ENCODE measurements around the gene SLC25A24.
A peak's percentile ranks its signal among the peaks of the same experiment; 100 is the strongest.
"Not testable (repeated sequence)": the region's sequence is repeated elsewhere in the genome, so short reads cannot be mapped to it uniquely, and the experiment has no call there.

SLC25A24 gene

GRCh38 chr1:108199781-108200686 lies at the start of gene SLC25A24:
Gene SLC25A24 (minus strand): TSS chr1:108200343. CDS start chr1:108200138, 205 bp downstream.
- DNase-seq (ENCODE audit: low spot score), result peak; percentile 89

- DNase-seq (ENCODE audit: low spot score), result not testable (repeated sequence)
Observed at GRCh38 chr1:108243976-108244375, 43.8 kb upstream of the SLC25A24 start, which contains the start of gene NBPF4. Gene NBPF4 (minus strand): TSS chr1:108244076. CDS start chr1:108243761, 315 bp downstream.

- DNase-seq (ENCODE audit: low spot score), result not testable (repeated sequence)
Observed at GRCh38 chr1:108239426-108239825, 39.3 kb upstream of the SLC25A24 start.

GRCh38 chr1:108235308-108235707 lies 35.2 kb upstream of the SLC25A24 start:
- not testable (repeated sequence) for DNase-seq (ENCODE audit: low spot score)

- not testable (repeated sequence) for DNase-seq (ENCODE audit: low spot score)
Observed at GRCh38 chr1:108232183-108232582, 32.0 kb upstream of the SLC25A24 start.

GRCh38 chr1:108229976-108230375 lies 29.8 kb upstream of the SLC25A24 start:
- DNase-seq (ENCODE audit: low spot score), result not testable (repeated sequence)

GRCh38 chr1:108227772-108228171 lies 27.6 kb upstream of the SLC25A24 start:
- DNase-seq (ENCODE audit: low spot score), result not testable (repeated sequence)

GRCh38 chr1:108226855-108227254 lies 26.7 kb upstream of the SLC25A24 start:
- not testable (repeated sequence) for DNase-seq (ENCODE audit: low spot score)

- not testable (repeated sequence) for DNase-seq (ENCODE audit: low spot score)
Observed at GRCh38 chr1:108223226-108223625, 23.1 kb upstream of the SLC25A24 start.

- DNase-seq (ENCODE audit: low spot score), result not testable (repeated sequence)
Observed at GRCh38 chr1:108217515-108218174, 17.5 kb upstream of the SLC25A24 start.

GRCh38 chr1:108217007-108217406 lies 16.9 kb upstream of the SLC25A24 start:
- peak; percentile 31 for DNase-seq (ENCODE audit: low spot score)

- not testable (repeated sequence) for DNase-seq (ENCODE audit: low spot score)
Observed at GRCh38 chr1:108216028-108216890, 16.1 kb upstream of the SLC25A24 start.

- DNase-seq (ENCODE audit: low spot score), result peak; percentile 37
Observed at GRCh38 chr1:108214641-108215465, 14.7 kb upstream of the SLC25A24 start.

- DNase-seq (ENCODE audit: low spot score), result no peak
Observed at GRCh38 chr1:108211014-108211413, 10.9 kb upstream of the SLC25A24 start.

GRCh38 chr1:108209456-108210108 lies 9.4 kb upstream of the SLC25A24 start:
- no peak for DNase-seq (ENCODE audit: low spot score)

GRCh38 chr1:108208724-108209446 lies 8.7 kb upstream of the SLC25A24 start:
- no peak for DNase-seq (ENCODE audit: low spot score)

- not testable (repeated sequence) for DNase-seq (ENCODE audit: low spot score)
Observed at GRCh38 chr1:108203582-108203981, 3.4 kb upstream of the SLC25A24 start.

GRCh38 chr1:108201687-108202086 lies 1.5 kb upstream of the SLC25A24 start:
- no peak for DNase-seq (ENCODE audit: low spot score)

GRCh38 chr1:108200687-108201051 lies 526 bp upstream of the SLC25A24 start:
- peak; percentile 79 for DNase-seq (ENCODE audit: low spot score)

GRCh38 chr1:108199201-108199691 lies 897 bp downstream of the SLC25A24 start:
- peak; percentile 74 for DNase-seq (ENCODE audit: low spot score)

All from kidney tubule cell (primary cell).